GM23338 (cell line): ENCODE measurements around the gene CNBD2. TPM values are rescaled to one million over a fixed set of nuclear protein-coding genes. Genes with fewer than 3 reads are reported as not detected.

ENCODE experiments used
- ATAC-seq: fragments of 200-7000 bp; cut with Tn5 transposase; 3 replicates; pipeline ENCODE4 v1.9.1; 2020
- DNase-seq: peaks from one replicate; pipeline ENCODE4 v3.0.0-alpha.2; 2015; ENCODE audit warnings: low spot score
- H2AFZ ChIP-seq: fragments of 200-600 bp; sonication (generic); 2 replicates; pipeline ENCODE4 v1.8.0; 2016; ENCODE audit warnings: antibody characterized with exemption, mild to moderate bottlenecking, moderate library complexity
- H3F3A ChIP-seq: fragments of 200-600 bp; sonication (generic); replicated peaks from 2 replicates; pipeline ENCODE4 v1.8.0; 2017; ENCODE audit warnings: antibody characterized with exemption, mixed run types, low read depth
- H3K27ac ChIP-seq: fragments of 200-600 bp; sonication (generic); 2 replicates; pipeline ENCODE4 v1.6.1; 2016; ENCODE audit warnings: low read depth
- H3K27me3 ChIP-seq: fragments of 200-600 bp; sonication (generic); 2 replicates; pipeline ENCODE4 v1.8.0; 2016; ENCODE audit warnings: mild to moderate bottlenecking, mixed run types, moderate library complexity; ENCODE audit not compliant: insufficient read depth
- H3K36me3 ChIP-seq: fragments of 200-600 bp; sonication (generic); 2 replicates; pipeline ENCODE4 v1.8.0; 2016; ENCODE audit warnings: mild to moderate bottlenecking; ENCODE audit not compliant: insufficient read depth
- H3K4me1 ChIP-seq: fragments of 200-600 bp; sonication (generic); 2 replicates; pipeline ENCODE4 v1.8.0; 2016; ENCODE audit warnings: mild to moderate bottlenecking, moderate library complexity; ENCODE audit not compliant: insufficient read depth
- H3K4me2 ChIP-seq: fragments of 200-600 bp; sonication (generic); 2 replicates; pipeline ENCODE4 v1.7.1; 2017; ENCODE audit warnings: mixed run types
- H3K4me3 ChIP-seq: fragments of 200-600 bp; sonication (generic); 2 replicates; pipeline ENCODE4 v1.6.1; 2016; ENCODE audit warnings: mixed run types
- H3K79me2 ChIP-seq: fragments of 200-600 bp; sonication (generic); replicated peaks from 2 replicates; pipeline ENCODE4 v1.8.0; 2017; ENCODE audit warnings: mild to moderate bottlenecking; ENCODE audit not compliant: insufficient read depth
- H3K9me2 ChIP-seq: fragments of 200-600 bp; sonication (generic); 2 replicates; pipeline ENCODE4 v1.8.0; 2017; ENCODE audit not compliant: insufficient read depth
- H4K20me1 ChIP-seq: fragments of 200-600 bp; sonication (generic); replicated peaks from 2 replicates; pipeline ENCODE4 v1.8.0; 2017; ENCODE audit warnings: mild to moderate bottlenecking; ENCODE audit not compliant: insufficient read depth
- H3K27ac Mint-ChIP-seq: 2 replicates; pipeline ENCODE4 v1.8.0; 2020; ENCODE audit warnings: inconsistent platforms, mild to moderate bottlenecking, moderate library complexity, mixed read lengths
- H3K27me3 Mint-ChIP-seq: 3 replicates; pipeline ENCODE4 v1.8.0; 2022; ENCODE audit warnings: low read depth, mild to moderate bottlenecking, moderate library complexity, mixed read lengths, inconsistent platforms; ENCODE audit not compliant: insufficient read depth, poor library complexity
- H3K36me3 Mint-ChIP-seq: 3 replicates; pipeline ENCODE4 v1.8.0; 2021; ENCODE audit warnings: low read depth, mild to moderate bottlenecking, inconsistent platforms, moderate library complexity, mixed read lengths
- H3K4me1 Mint-ChIP-seq: 3 replicates; pipeline ENCODE4 v1.8.0; 2020; ENCODE audit warnings: mild to moderate bottlenecking, inconsistent platforms, mixed read lengths
- H3K4me3 Mint-ChIP-seq: 3 replicates; pipeline ENCODE4 v1.8.0; 2021; ENCODE audit warnings: moderate library complexity, mild to moderate bottlenecking, inconsistent platforms, mixed read lengths
- H3K9me3 Mint-ChIP-seq: 3 replicates; pipeline ENCODE4 v1.8.0; 2020; ENCODE audit warnings: moderate library complexity, mild to moderate bottlenecking, inconsistent platforms, mixed read lengths
- CREB1 ChIP-seq: fragments of 250-450 bp; sonication (Bioruptor Pico); IDR thresholded peaks from 2 replicates; pipeline ENCODE4 v1.5.0; 2020; ENCODE audit warnings: low read depth, mild to moderate bottlenecking, moderate library complexity
- CTCF ChIP-seq, 2 experiments: fragments of 200-600 bp in 1 of 2; sonication (generic) in 1 of 2; conservative IDR thresholded peaks; 2 replicates each; pipeline versions ENCODE4 v1.5.1 to v1.6.1; 2016 to 2017; ENCODE audit warnings: antibody characterized with exemption in 2 of 2, low read depth in 2 of 2, mild to moderate bottlenecking in 2 of 2, moderate library complexity in 1 of 2
- ETS1 ChIP-seq: IDR thresholded peaks from 2 replicates; pipeline ENCODE4 v1.6.1; 2016; ENCODE audit warnings: antibody characterized with exemption
- EZH2 ChIP-seq: fragments of 200-600 bp; sonication (generic); IDR thresholded peaks from one replicate; pipeline ENCODE4 v1.8.0; 2017; ENCODE audit warnings: antibody characterized with exemption, mild to moderate bottlenecking, low read depth; ENCODE audit not compliant: unreplicated experiment
- EZH2phosphoT487 ChIP-seq: fragments of 200-600 bp; sonication (generic); IDR thresholded peaks from one replicate; pipeline ENCODE4 v1.8.1; 2018; ENCODE audit warnings: antibody characterized with exemption; ENCODE audit not compliant: unreplicated experiment
- JUNB ChIP-seq: IDR thresholded peaks from one replicate; pipeline ENCODE4 v1.6.1; 2016; ENCODE audit warnings: antibody characterized with exemption; ENCODE audit not compliant: unreplicated experiment
- NANOG ChIP-seq: IDR thresholded peaks from 2 replicates; pipeline ENCODE4 v1.6.1; 2016; ENCODE audit warnings: antibody characterized with exemption, borderline replicate concordance
- POLR2AphosphoS5 ChIP-seq: IDR thresholded peaks from 2 replicates; pipeline ENCODE4 v1.6.1; 2016; ENCODE audit warnings: antibody characterized with exemption, low read depth
- REST ChIP-seq: IDR thresholded peaks from one replicate; pipeline ENCODE4 v1.6.1; 2018; ENCODE audit warnings: antibody characterized with exemption; ENCODE audit not compliant: unreplicated experiment
- STAT1 ChIP-seq: IDR thresholded peaks from one replicate; pipeline ENCODE4 v1.6.1; 2016; ENCODE audit warnings: antibody characterized with exemption; ENCODE audit not compliant: unreplicated experiment
- ZNF114 ChIP-seq: fragments of 250-450 bp; sonication (Bioruptor Pico); IDR thresholded peaks from 2 replicates; pipeline ENCODE4 v1.5.0; 2020; ENCODE audit warnings: mild to moderate bottlenecking, moderate library complexity
- ZNF331 ChIP-seq: fragments of 250-450 bp; sonication (Bioruptor Pico); IDR thresholded peaks from 2 replicates; pipeline ENCODE4 v1.5.0; 2020; ENCODE audit warnings: low read depth, mild to moderate bottlenecking, moderate library complexity
- ZNF462 ChIP-seq: fragments of 250-450 bp; sonication (Bioruptor Pico); IDR thresholded peaks from 2 replicates; pipeline ENCODE4 v1.5.0; 2020; ENCODE audit warnings: mild to moderate bottlenecking, moderate library complexity
- polyA plus RNA-seq: library from polyadenylated mRNA; unstranded; fragments of >200 nt; fragmentation: Nextera tagmentation; extraction: Ambion mirVana; gene quantifications from 2 replicates; pipeline ENCODE4 v1.2.1, GENCODE V29; 2016
- total RNA-seq: library from RNA; depleted of rRNA; stranded (reverse); fragments of >200 nt; shearing (Covaris generic); gene quantifications from 2 replicates; pipeline ENCODE4 v1.2.3, GENCODE V29; 2014

CNBD2 gene
- total and polyA plus RNA-seq, 2 experiments from 2014 or later: 2.7 TPM; not detected in 1

GRCh38 chr20:36008461-36009035 lies 40.2 kb downstream of the CNBD2 start:
- Histone ChIP-seq H3K36me3 (no peaks in the 10 kb centered on the region), H3K4me2 (no peak overlapping the region), H3F3A (no peaks in the 10 kb centered on the region), H3K27ac (no peak overlapping the region), H3K79me2 (no peaks in the 10 kb centered on the region), H4K20me1 (no peaks in the 10 kb centered on the region), H3K9me2 (no peaks in the 10 kb centered on the region), H2AFZ (no peak overlapping the region), H3K27me3 (no peaks in the 10 kb centered on the region), H3K4me3 (no peak overlapping the region), H3K4me1 (no peaks in the 10 kb centered on the region)
- Mint-ChIP-seq H3K36me3 (no peaks in the 10 kb centered on the region; the same call in 1 of the 3 replicates), H3K4me3 (no peak overlapping the region), H3K4me1 (peaks cover 4% of the 10 kb centered on the region; the same call in 1 of the 3 replicates), H3K27me3 (no peaks in the 10 kb centered on the region), H3K9me3 (peaks cover 12% of the 10 kb centered on the region), H3K27ac (no peak overlapping the region)
- no peak for TF ChIP-seq ZNF462 (CRISPR knock-in tag)
- TF ChIP-seq EZH2: no peak
- TF ChIP-seq ETS1: no peak
- no peak for TF ChIP-seq JUNB
- no peak for TF ChIP-seq ZNF331
- TF ChIP-seq CTCF (conservative IDR thresholded peaks at IDR 0.05; ENCODE audit: low read depth in 2 of 2): no peak
- no peak for TF ChIP-seq POLR2AphosphoS5
- TF ChIP-seq NANOG: no peak
- no peak for TF ChIP-seq ZNF114 (CRISPR knock-in tag)
- TF ChIP-seq EZH2phosphoT487: no peak
- no peak for TF ChIP-seq CREB1
- no peak for TF ChIP-seq STAT1
- no peak for TF ChIP-seq REST
- no peak for ATAC-seq
- DNase-seq: no peak
